ENCODE data around the gene KCNK3. TPM values are rescaled to one million over a fixed set of nuclear protein-coding genes. Genes with fewer than 3 reads are reported as not detected.

The KCNK3 gene
- total RNA-seq, 1 experiment from 2014 or later: not detected

DNA sequence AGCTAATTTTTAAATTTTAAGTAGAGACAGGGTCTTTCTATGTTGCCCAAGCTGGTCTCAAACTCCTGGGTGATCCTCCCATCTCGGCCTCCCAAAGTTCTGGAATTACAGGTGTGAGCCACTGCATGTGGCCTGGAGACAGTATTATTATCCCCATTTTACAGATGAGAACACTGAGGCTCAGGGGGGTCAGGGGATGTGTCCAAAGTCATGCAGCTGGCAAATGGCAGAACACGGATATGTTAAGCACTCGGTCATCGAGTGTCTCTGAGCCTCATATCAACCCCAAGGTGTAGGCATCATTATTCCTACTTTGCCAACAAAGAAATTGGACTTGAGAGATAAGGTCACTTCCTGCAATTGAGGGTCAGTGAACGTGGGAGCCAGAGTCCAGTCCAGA, 12.6 kb downstream of the KCNK3 start:
- Mint-ChIP-seq H3K4me1 (ENCODE audit: insufficient read depth, unreplicated experiment) (no peaks in the 10 kb centered on the region), H3K9me3 (ENCODE audit: unreplicated experiment) (no peaks in the 10 kb centered on the region), H3K36me3 (ENCODE audit: insufficient read depth, unreplicated experiment) (no peaks in the 10 kb centered on the region), H3K27me3 (ENCODE audit: insufficient read depth, unreplicated experiment) (peaks cover 21% of the 10 kb centered on the region), H3K4me3 (ENCODE audit: unreplicated experiment) (no peak overlapping the region), H3K27ac (ENCODE audit: low read depth, unreplicated experiment) (no peak overlapping the region)
- ChIA-PET CTCF (no interaction called here), POLR2A (no interaction called here)
- TF ChIP-seq, protein P1, sequence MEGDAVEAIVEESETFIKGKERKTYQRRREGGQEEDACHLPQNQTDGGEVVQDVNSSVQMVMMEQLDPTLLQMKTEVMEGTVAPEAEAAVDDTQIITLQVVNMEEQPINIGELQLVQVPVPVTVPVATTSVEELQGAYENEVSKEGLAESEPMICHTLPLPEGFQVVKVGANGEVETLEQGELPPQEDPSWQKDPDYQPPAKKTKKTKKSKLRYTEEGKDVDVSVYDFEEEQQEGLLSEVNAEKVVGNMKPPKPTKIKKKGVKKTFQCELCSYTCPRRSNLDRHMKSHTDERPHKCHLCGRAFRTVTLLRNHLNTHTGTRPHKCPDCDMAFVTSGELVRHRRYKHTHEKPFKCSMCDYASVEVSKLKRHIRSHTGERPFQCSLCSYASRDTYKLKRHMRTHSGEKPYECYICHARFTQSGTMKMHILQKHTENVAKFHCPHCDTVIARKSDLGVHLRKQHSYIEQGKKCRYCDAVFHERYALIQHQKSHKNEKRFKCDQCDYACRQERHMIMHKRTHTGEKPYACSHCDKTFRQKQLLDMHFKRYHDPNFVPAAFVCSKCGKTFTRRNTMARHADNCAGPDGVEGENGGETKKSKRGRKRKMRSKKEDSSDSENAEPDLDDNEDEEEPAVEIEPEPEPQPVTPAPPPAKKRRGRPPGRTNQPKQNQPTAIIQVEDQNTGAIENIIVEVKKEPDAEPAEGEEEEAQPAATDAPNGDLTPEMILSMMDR (IDR thresholded peaks at IDR 0.05; ENCODE audit: unreplicated experiment): no peak
- no TSS peak for BruUV-seq (replicated peaks)
- intact Hi-C loops (cut with micrococcal nuclease): no loop called here
- DNase-seq (ENCODE audit: unreplicated experiment): no peak

DNA sequence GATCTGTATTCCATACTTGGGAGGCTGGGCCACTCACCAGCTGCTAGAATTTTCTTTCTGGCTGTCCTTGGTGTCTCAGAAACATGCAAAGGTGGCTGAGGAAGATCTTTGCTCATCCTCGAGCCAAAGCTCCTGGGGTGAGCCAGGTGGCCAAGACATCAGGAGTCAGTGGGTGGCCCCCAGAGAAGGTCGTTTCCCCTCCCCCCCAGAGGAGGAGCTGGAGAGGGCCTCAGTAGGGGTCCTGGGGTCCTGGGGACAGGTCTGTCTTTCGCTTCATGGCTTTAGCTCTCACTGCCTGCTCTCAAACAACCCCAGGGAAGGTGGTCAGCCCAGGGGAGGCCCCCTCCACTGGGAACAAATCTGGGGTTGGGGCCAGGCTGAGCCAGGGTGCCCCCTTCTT, 13.6 kb downstream of the KCNK3 start:
- no peak for DNase-seq (ENCODE audit: unreplicated experiment)
- Mint-ChIP-seq H3K27ac (ENCODE audit: low read depth, unreplicated experiment) (no peak overlapping the region), H3K4me1 (ENCODE audit: insufficient read depth, unreplicated experiment) (no peaks in the 10 kb centered on the region), H3K36me3 (ENCODE audit: insufficient read depth, unreplicated experiment) (no peaks in the 10 kb centered on the region), H3K4me3 (ENCODE audit: unreplicated experiment) (no peak overlapping the region), H3K27me3 (ENCODE audit: insufficient read depth, unreplicated experiment) (peaks cover 12% of the 10 kb centered on the region), H3K9me3 (ENCODE audit: unreplicated experiment) (no peaks in the 10 kb centered on the region)
- ChIA-PET CTCF (interaction anchor here (0.7 to 1.1 kb wide), 2 partner anchors 21 to 100 kb away, joined by 3 to 4 read pairs; no protein-coding TSS in a partner anchor), POLR2A (no interaction called here)
- TF ChIP-seq, protein P1 (IDR thresholded peaks at IDR 0.05; ENCODE audit: unreplicated experiment): no peak
- no TSS peak for BruUV-seq (replicated peaks)
- intact Hi-C loops (cut with micrococcal nuclease): no loop called here

DNA sequence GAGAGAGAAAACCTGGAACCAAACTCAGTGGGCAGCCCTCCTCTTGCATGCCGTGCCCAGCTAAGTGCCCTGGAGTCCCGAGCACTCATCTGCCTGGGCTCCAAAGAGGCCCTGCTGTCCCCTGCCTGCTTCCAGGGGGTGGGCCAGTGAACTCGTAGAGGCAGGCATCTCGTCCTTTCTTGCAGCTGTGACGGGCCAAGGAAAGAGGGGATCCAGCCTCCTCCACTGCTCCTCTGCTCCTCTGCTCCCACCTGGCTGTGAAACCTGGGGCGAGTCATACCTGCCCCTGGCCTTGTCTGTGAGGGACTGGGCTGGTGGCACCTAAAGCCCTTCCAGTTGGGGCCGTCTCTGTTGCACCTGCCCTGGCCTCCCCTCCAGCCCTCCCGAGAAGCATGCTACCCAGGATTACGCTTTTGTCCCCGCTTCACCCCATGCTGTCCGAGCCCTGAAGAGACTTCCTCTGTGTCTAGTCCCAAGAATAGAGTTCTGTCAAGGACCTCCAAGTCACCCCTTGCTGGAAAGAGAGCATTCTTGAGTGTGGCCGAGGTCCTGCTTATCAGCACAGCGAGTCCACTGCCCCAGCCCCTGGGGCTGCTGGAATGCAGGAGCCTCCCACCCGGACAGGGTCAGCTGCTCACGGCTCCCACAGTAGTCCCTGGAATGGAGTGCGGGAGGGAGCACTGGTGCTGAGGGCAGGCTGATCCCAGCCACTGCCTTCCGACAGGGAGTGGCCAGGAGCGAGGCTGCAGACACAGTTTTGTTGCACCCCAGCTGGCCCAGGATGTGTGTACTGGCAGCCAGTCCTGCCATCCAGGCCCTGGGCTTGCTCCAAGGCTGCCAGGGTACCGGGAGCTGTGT, 14.3 kb downstream of the KCNK3 start:
- H3K27ac Mint-ChIP-seq (ENCODE audit: low read depth, unreplicated experiment): no peak overlapping the region
- H3K4me3 Mint-ChIP-seq (ENCODE audit: unreplicated experiment): no peak overlapping the region
- TF ChIP-seq, protein P1 (IDR thresholded peaks at IDR 0.05; ENCODE audit: unreplicated experiment): no peak
- no peak for DNase-seq (ENCODE audit: unreplicated experiment)
- H3K9me3 Mint-ChIP-seq (ENCODE audit: unreplicated experiment): no peaks in the 10 kb centered on the region
- peaks cover 11% of the 10 kb centered on the region for H3K27me3 Mint-ChIP-seq (ENCODE audit: insufficient read depth, unreplicated experiment)
- H3K4me1 Mint-ChIP-seq (ENCODE audit: insufficient read depth, unreplicated experiment): no peaks in the 10 kb centered on the region
- no peaks in the 10 kb centered on the region for H3K36me3 Mint-ChIP-seq (ENCODE audit: insufficient read depth, unreplicated experiment)
- POLR2A ChIA-PET: no interaction called here
- CTCF ChIA-PET: interaction anchor here (0.6 to 1.1 kb wide), 2 partner anchors 101 to 105 kb away, joined by 3 to 4 read pairs; no protein-coding TSS in a partner anchor
- intact Hi-C loops (cut with micrococcal nuclease): no loop called here
- BruUV-seq (replicated peaks): no TSS peak

DNA sequence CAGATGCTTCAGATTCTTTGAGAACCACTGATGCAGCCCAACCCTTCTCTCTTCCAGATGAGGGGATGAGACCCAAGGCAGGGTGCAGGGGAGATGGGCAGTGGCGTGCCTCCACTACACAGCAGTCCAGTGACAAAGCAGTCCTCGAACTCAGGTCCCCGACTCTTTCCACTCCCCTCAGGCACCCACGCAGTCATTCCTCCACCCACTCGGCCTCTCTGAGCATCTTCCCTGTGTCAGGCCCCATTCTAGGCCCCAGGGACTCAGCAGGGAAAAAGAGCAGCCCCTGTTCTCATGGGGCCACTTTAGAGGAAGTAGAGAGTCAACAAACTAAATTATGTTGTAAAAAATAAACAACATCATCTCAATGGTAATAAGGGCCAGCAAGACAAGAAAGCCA, 15.2 kb downstream of the KCNK3 start:
- no peaks in the 10 kb centered on the region for H3K9me3 Mint-ChIP-seq (ENCODE audit: unreplicated experiment)
- ChIA-PET POLR2A (no interaction called here), CTCF (no interaction called here)
- BruUV-seq (replicated peaks): no TSS peak
- no peak overlapping the region for H3K4me3 Mint-ChIP-seq (ENCODE audit: unreplicated experiment)
- TF ChIP-seq, protein P1 (IDR thresholded peaks at IDR 0.05; ENCODE audit: unreplicated experiment): no peak
- H3K27ac Mint-ChIP-seq (ENCODE audit: low read depth, unreplicated experiment): no peak overlapping the region
- intact Hi-C loops (cut with micrococcal nuclease): no loop called here
- no peaks in the 10 kb centered on the region for H3K4me1 Mint-ChIP-seq (ENCODE audit: insufficient read depth, unreplicated experiment)
- peaks cover 13% of the 10 kb centered on the region for H3K27me3 Mint-ChIP-seq (ENCODE audit: insufficient read depth, unreplicated experiment)
- no peak for DNase-seq (ENCODE audit: unreplicated experiment)
- no peaks in the 10 kb centered on the region for H3K36me3 Mint-ChIP-seq (ENCODE audit: insufficient read depth, unreplicated experiment)

Measured in MCF 10A (cell line).